ENCODE data around the gene ACTR3C. TPM values are rescaled to one million over a fixed set of nuclear protein-coding genes. Genes with fewer than 3 reads are reported as not detected.

ACTR3C gene
- 1.00 and 1.5 TPM in 2 replicates for total RNA-seq

DNA sequence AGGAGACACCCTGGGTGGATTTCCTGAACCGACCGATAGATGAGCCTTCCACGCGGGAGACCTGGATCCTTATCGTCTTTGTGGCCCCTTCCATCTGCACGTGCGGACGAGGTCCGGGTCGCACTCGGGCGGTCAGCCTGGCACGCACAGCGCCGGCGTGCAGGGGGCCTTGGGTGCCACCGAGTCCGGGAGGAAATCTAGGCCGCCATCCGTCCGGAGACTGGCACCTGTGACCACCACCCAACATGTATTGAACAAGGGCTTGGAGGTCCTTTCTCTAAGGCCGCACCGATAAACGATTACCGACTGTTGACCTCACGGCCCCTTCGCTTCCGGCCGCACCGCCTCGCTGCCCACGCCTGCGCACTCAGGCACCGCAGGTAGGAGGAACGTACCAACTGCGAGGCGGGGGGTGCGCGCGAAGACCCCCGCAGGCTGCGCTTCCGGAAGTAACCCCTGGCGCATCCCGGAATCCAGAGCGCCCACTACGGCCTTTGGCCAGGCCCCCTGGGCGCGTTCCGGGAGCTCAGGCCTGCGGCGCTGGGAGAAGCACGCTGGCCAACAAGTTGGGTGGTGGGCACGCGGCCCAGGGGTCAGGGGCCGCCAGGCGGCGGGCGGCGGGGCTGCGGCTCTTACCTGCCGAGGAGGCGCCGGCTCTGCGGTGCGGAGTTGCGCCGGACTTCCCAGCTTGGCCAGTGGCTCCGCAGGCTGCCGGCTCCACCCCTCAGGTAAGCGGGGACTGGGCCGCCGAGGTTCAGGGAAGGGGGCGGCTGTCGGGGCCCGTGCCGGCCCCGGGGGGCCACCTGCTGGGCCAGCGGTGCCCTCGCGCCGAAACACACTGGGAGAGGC is at the start of gene ACTR3C, which contains the start of gene LRRC61:
Gene ACTR3C, minus strand, starts transcription at position 713 of the 849 bp plus-strand sequence. CDS start 28,249 bp downstream, outside the sequence.
Gene LRRC61, plus strand, starts transcription at position 523 of the 849 bp plus-strand sequence. CDS start 13,507 bp downstream, outside the sequence.

DNA sequence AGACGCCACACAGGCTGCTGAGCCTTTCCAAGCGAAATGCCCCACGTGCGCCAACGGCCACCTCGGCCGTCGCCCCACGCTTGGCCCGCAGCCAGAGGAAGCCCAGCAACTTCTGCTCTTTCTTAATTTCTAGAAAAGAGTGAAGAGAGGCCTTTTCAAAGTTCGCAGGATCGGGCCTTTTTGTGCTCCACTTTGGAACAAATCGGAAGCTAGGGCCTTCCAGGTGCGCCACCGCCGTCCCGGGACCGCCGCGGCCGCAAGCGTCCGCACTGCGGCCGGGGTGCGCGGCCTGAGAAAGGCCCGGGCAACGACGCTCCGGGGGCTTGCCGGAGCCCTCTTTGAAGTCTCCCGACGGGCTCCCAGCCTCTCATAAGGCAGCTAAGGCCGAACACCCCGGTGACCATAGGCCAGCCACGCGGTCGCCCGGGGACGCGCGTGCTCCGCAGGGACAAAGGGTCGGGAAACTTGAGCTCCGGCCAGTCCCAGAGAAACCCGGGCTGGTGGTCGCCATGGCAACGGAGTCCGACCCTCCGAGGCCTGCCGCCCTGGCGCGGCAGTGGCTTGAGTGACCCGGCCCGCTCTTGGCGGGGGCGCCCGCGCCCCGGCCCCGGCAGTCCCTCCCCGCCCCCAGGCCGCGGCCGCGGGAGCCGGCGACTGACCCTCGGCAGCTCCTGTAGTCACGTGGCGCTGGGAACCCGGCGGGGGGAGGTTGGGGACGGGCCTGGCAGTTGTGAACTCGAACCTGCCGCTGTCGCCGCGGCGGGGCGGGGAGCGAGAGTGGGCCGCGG is 44.9 kb upstream of the ACTR3C start, which contains the start of gene REPIN1:
Gene REPIN1, plus strand, starts transcription at position 727 of the 788 bp plus-strand sequence. CDS start 890 bp downstream, outside the sequence.

DNA sequence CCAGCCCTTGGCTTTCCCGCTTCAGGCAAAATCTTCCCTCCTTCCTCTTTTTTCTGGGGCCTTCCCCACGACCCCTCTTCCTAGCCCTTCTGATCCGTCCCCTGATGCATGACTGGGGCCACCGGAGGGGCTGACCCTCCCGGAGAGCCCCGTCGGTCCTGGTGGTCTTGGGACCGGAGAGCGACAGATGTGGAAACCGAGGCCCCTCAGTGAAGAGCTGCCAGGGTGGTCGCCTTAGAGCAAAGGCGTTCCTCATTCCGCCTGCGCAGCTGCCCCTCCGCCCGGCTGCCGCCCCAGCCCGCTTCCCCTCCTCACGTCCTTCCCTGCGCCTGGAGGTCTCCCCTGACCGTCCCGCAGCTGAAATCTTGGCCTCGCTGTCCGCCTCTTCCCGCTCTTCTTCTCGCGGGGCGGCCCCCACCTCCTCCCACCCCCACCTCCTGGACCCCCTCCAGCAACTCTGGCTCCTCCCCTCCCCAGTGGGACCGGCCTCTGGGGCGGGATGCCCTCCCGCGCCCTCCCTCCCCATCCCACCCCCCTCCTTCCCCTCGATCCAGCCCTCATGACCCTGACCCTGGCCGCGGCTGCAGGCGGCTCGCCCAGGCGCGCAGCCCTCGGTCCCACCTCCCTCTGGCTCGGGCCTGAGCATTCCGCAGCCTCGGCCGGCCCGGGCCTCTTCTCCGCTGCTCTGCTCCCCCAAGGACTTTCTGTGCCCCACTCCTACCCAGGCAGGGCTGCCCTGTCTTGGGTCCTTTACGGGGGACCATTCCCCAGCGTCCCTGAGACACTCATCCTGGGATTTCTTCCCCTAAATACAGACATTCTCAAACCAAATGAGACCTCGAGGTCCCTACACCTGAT is 18.1 kb upstream of the ACTR3C start, which contains the start of gene RARRES2:
Gene RARRES2, minus strand, starts transcription at position 367 of the 858 bp plus-strand sequence. CDS start 1,020 bp downstream, outside the sequence.

Other genes starting within 250 kb of the ACTR3C start
- gene LRRC61, start 190 bp downstream of the ACTR3C start, total RNA-seq: 1.9 and 2.2 TPM in 2 replicates
- gene RARRES2, start 18.1 kb upstream of the ACTR3C start, total RNA-seq: 3.3 and 27.1 TPM in 2 replicates
- 55.6 and 67.2 TPM in 2 replicates for gene REPIN1, start 45.3 kb upstream of the ACTR3C start, total RNA-seq
- gene ZNF775, start 55.8 kb upstream of the ACTR3C start, total RNA-seq: 6.3 and 7.5 TPM in 2 replicates
- under 0.01 and 0.12 TPM in 2 replicates for gene GIMAP8, start 127.1 kb upstream of the ACTR3C start, total RNA-seq
- 0.11 TPM in 1 of 2 replicates, not detected in the other for gene GIMAP7, start 191.3 kb upstream of the ACTR3C start, total RNA-seq
- gene GIMAP4, start 243.8 kb upstream of the ACTR3C start, total RNA-seq: 0.44 and 0.50 TPM in 2 replicates